GM12878 (cell line): Measurements from ENCODE around the gene PNLIP.

Experiments
- CREB1 ChIP-seq: IDR thresholded peaks from 2 replicates; pipeline ENCODE4 v1.6.1; 2012; ENCODE audit warnings: low read depth, mild to moderate bottlenecking, inconsistent platforms
- EZH2 ChIP-seq: IDR thresholded peaks from 2 replicates; pipeline ENCODE4 v1.6.1; 2012; ENCODE audit warnings: low read depth, mild to moderate bottlenecking, control low read depth, inconsistent platforms, low read length, borderline replicate concordance; ENCODE audit not compliant: control insufficient read depth
- POLR2A ChIP-seq: IDR thresholded peaks from 2 replicates; pipeline ENCODE4 v1.6.1; 2011; ENCODE audit warnings: low read depth, mild to moderate bottlenecking, low read length
- TF ChIP-seq, protein P1 (sequence below): fragments of 450-650 bp; IDR thresholded peaks from 2 replicates; pipeline ENCODE4 v1.6.1; 2018; ENCODE audit warnings: borderline replicate concordance, mild to moderate bottlenecking; ENCODE audit not compliant: partially characterized antibody
- TF ChIP-seq, protein P2 (sequence below), 3 experiments: IDR thresholded peaks in 2 of 3; conservative IDR thresholded peaks in 1 of 3; 2 replicates each; pipeline ENCODE4 v1.5.1; 2011; ENCODE audit warnings: low read depth in 3 of 3, low read length in 3 of 3, mild to moderate bottlenecking in 3 of 3, control low read depth in 2 of 3, moderate library complexity in 2 of 3, inconsistent platforms in 1 of 3, mixed read lengths in 1 of 3; ENCODE audit not compliant: control insufficient read depth in 2 of 3, insufficient read depth in 1 of 3; ENCODE audit errors: extremely low read depth in 1 of 3

DNA sequence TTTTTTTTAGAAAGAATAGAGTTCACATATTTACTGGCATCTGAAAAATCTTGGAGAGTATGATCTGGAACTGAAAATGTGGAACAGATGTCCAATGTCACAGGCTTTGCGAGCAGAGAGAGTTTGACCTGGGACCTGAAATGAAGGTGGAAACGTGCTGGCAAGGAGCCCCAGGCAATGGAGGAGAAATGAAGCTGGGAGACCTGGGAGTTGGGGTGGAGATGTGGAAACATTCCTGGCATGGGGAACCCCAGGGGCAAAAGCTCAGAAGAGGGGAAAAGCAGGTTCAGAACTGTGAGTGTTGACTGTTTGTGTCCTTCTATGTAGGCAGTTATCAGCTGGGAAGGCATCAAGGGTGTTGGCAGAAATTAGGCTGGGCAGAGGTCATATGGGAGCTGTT, 67.7 kb downstream of the PNLIP start:
- TF ChIP-seq EZH2: no peak
- TF ChIP-seq, protein P1, sequence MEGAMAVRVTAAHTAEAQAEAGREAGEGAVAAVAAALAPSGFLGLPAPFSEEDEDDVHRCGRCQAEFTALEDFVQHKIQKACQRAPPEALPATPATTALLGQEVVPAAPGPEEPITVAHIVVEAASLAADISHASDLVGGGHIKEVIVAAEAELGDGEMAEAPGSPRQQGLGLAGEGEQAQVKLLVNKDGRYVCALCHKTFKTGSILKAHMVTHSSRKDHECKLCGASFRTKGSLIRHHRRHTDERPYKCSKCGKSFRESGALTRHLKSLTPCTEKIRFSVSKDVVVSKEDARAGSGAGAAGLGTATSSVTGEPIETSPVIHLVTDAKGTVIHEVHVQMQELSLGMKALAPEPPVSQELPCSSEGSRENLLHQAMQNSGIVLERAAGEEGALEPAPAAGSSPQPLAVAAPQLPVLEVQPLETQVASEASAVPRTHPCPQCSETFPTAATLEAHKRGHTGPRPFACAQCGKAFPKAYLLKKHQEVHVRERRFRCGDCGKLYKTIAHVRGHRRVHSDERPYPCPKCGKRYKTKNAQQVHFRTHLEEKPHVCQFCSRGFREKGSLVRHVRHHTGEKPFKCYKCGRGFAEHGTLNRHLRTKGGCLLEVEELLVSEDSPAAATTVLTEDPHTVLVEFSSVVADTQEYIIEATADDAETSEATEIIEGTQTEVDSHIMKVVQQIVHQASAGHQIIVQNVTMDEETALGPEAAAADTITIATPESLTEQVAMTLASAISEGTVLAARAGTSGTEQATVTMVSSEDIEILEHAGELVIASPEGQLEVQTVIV: no peak
- TF ChIP-seq, protein P2, sequence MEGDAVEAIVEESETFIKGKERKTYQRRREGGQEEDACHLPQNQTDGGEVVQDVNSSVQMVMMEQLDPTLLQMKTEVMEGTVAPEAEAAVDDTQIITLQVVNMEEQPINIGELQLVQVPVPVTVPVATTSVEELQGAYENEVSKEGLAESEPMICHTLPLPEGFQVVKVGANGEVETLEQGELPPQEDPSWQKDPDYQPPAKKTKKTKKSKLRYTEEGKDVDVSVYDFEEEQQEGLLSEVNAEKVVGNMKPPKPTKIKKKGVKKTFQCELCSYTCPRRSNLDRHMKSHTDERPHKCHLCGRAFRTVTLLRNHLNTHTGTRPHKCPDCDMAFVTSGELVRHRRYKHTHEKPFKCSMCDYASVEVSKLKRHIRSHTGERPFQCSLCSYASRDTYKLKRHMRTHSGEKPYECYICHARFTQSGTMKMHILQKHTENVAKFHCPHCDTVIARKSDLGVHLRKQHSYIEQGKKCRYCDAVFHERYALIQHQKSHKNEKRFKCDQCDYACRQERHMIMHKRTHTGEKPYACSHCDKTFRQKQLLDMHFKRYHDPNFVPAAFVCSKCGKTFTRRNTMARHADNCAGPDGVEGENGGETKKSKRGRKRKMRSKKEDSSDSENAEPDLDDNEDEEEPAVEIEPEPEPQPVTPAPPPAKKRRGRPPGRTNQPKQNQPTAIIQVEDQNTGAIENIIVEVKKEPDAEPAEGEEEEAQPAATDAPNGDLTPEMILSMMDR (IDR thresholded peaks at IDR 0.05 in 2 of 3, conservative IDR thresholded peaks at IDR 0.05 in 1 of 3; ENCODE audit: control insufficient read depth in 2 of 3, extremely low read depth in 1 of 3, insufficient read depth in 1 of 3, low read depth in 3 of 3, low read length in 3 of 3): no peak
- no peak for TF ChIP-seq CREB1
- TF ChIP-seq POLR2A: no peak
